HG03378 (cell line): ENCODE measurements around the gene DENND1B.
"Not testable (repeated sequence)": the region's sequence is repeated elsewhere in the genome, so short reads cannot be mapped to it uniquely, and the experiment has no call there.

Source experiments
- ATAC-seq: cut with Tn5 transposase; IDR thresholded peaks from one replicate; pipeline ENCODE4 v1.9.1; 2021; ENCODE audit warnings: mild to moderate bottlenecking, moderate library complexity; ENCODE audit not compliant: unreplicated experiment

Gene DENND1B

GRCh38 chr1:197572169-197572568, 203.1 kb downstream of the DENND1B start:
- no peak for ATAC-seq

GRCh38 chr1:197567442-197567841, 207.8 kb downstream of the DENND1B start:
- no peak for ATAC-seq

- no peak for ATAC-seq
These were observed 214.2 kb downstream of the DENND1B start for GRCh38 chr1:197561041-197561440.

GRCh38 chr1:197559655-197560054, 215.6 kb downstream of the DENND1B start:
- no peak for ATAC-seq

- no peak for ATAC-seq
These were observed 216.0 kb downstream of the DENND1B start for GRCh38 chr1:197559244-197559643.

GRCh38 chr1:197557302-197557701, 218.0 kb downstream of the DENND1B start:
- ATAC-seq, result no peak

- ATAC-seq, result no peak
These were observed 222.0 kb downstream of the DENND1B start for GRCh38 chr1:197553281-197553680.

- ATAC-seq, result no peak
These were observed 228.3 kb downstream of the DENND1B start for GRCh38 chr1:197546989-197547388.

GRCh38 chr1:197544553-197544952, 230.7 kb downstream of the DENND1B start:
- no peak for ATAC-seq

GRCh38 chr1:197544130-197544529, 231.2 kb downstream of the DENND1B start:
- no peak for ATAC-seq

- no peak for ATAC-seq
These were observed 233.9 kb downstream of the DENND1B start for GRCh38 chr1:197541411-197541810.

GRCh38 chr1:197526736-197527371, 248.4 kb downstream of the DENND1B start:
- peak; percentile 50 for ATAC-seq

- ATAC-seq, result peak; percentile 78
These were observed 254.1 kb downstream of the DENND1B start for GRCh38 chr1:197521118-197521739.

- peak; percentile 46 for ATAC-seq
These were observed 255.4 kb downstream of the DENND1B start for GRCh38 chr1:197519741-197520334.

GRCh38 chr1:197515421-197515820, 259.9 kb downstream of the DENND1B start:
- no peak for ATAC-seq

GRCh38 chr1:197510691-197511378, 264.4 kb downstream of the DENND1B start:
- ATAC-seq, result no peak

GRCh38 chr1:197496722-197497121, 278.6 kb downstream of the DENND1B start:
- no peak for ATAC-seq

- ATAC-seq, result not testable (repeated sequence)
These were observed 283.8 kb downstream of the DENND1B start for GRCh38 chr1:197491505-197491904.

GRCh38 chr1:197486946-197487345, 288.3 kb downstream of the DENND1B start:
- no peak for ATAC-seq

- ATAC-seq, result no peak
These were observed 289.5 kb downstream of the DENND1B start for GRCh38 chr1:197485790-197486189.

- no peak for ATAC-seq
These were observed 294.2 kb downstream of the DENND1B start for GRCh38 chr1:197481101-197481500.

GRCh38 chr1:197480446-197480845, 294.8 kb downstream of the DENND1B start:
- no peak for ATAC-seq
